Measurements from ENCODE around the gene TCEA3. TPM values are rescaled to one million over a fixed set of nuclear protein-coding genes. Genes with fewer than 3 reads are reported as not detected.

The TCEA3 gene
- polyA plus RNA-seq, 1 donor: 49.3 TPM

DNA sequence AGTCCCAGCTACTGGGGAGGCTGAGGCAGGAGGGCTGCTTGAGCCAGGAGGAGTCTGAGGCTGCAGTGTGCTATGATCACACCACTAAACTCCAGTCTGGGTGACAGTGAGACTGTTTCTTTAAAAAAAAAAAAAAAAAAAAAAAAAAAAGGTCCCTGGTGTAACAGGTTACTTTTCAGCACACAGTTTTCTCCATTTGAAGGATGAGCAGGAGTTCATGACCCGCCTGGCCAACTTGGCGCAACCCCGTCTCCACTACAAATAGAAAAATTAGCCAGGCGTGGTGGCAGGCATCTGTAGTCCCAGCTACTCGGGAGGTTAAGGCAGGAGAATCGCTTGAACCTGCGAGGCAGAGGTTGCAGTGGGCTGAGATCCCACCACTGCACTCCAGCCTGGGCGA lies 92.8 kb downstream of the TCEA3 start:
- DNase-seq: no peak

Other genes starting within 250 kb of the TCEA3 start
- 0.23 TPM for gene HTR1D, start 207.2 kb downstream of the TCEA3 start, polyA plus RNA-seq (ENCODE audit: insufficient read length)
- gene HNRNPR, start 80.5 kb downstream of the TCEA3 start, polyA plus RNA-seq (ENCODE audit: insufficient read length): 298 TPM
- 32.3 TPM for gene ZNF436, start 54.9 kb downstream of the TCEA3 start, polyA plus RNA-seq (ENCODE audit: insufficient read length)
- gene ASAP3, start 59.4 kb upstream of the TCEA3 start, polyA plus RNA-seq (ENCODE audit: insufficient read length): 40.1 TPM
- 5.9 TPM for gene E2F2, start 106.5 kb upstream of the TCEA3 start, polyA plus RNA-seq (ENCODE audit: insufficient read length)
- gene ID3, start 134.8 kb upstream of the TCEA3 start, polyA plus RNA-seq (ENCODE audit: insufficient read length): 264 TPM

Data from left kidney (tissue), 2 donors.